ENCODE data around the gene TBC1D22A. TPM values are rescaled to one million over a fixed set of nuclear protein-coding genes. Genes with fewer than 3 reads are reported as not detected.

TBC1D22A gene
- total RNA-seq, 1 donor from 2014 or later: 14.3 TPM

GRCh38 chr22:46798366-46799350 lies 36.2 kb downstream of the TBC1D22A start:
- no peak overlapping the region for H3K27ac Mint-ChIP-seq (ENCODE audit: unreplicated experiment)
- DNase-seq (ENCODE audit: low read depth, low spot score): peak; percentile 90

DNA sequence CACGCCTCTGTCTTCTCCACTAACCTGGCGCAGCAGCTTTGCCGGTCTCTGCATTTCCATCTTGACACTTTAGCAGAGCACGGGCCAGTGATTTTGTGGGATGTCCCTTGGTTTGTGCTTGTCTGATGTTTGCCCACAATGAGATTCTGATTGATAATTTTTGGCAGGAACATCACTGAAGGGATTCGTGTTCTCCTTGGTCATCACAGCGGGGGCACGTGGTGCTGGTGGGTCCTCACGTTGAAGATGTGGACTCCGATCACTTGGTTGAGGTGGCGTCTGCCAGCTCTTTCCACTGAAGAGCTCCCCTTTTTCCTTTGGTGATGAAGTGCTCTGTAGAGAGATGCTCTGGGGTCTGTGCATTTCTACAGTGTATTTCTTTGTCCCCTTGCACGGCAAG lies 37.2 kb downstream of the TBC1D22A start:
- TF ChIP-seq CTCF (conservative IDR thresholded peaks at IDR 0.05): no peak
- Mint-ChIP-seq H3K4me3 (no peak overlapping the region), H3K4me1 (peaks cover 17% of the 10 kb centered on the region), H3K36me3 (ENCODE audit: low read depth) (no peaks in the 10 kb centered on the region), H3K9me3 (no peaks in the 10 kb centered on the region), H3K27me3 (ENCODE audit: low read depth) (no peaks in the 10 kb centered on the region), H3K27ac (ENCODE audit: unreplicated experiment) (no peak overlapping the region)
- DNase-seq (ENCODE audit: low read depth, low spot score): no peak

More at GRCh38 chr22:46798366-46799350, 36.2 kb downstream of the TBC1D22A start:
- H3K4me3 Mint-ChIP-seq: no peak overlapping the region
- peaks cover 17% of the 10 kb centered on the region for H3K4me1 Mint-ChIP-seq
- no peaks in the 10 kb centered on the region for H3K9me3 Mint-ChIP-seq
- peak; percentile 91 for TF ChIP-seq CTCF (conservative IDR thresholded peaks at IDR 0.05)
- H3K36me3 Mint-ChIP-seq (ENCODE audit: low read depth): no peaks in the 10 kb centered on the region
- no peaks in the 10 kb centered on the region for H3K27me3 Mint-ChIP-seq (ENCODE audit: low read depth)

DNA sequence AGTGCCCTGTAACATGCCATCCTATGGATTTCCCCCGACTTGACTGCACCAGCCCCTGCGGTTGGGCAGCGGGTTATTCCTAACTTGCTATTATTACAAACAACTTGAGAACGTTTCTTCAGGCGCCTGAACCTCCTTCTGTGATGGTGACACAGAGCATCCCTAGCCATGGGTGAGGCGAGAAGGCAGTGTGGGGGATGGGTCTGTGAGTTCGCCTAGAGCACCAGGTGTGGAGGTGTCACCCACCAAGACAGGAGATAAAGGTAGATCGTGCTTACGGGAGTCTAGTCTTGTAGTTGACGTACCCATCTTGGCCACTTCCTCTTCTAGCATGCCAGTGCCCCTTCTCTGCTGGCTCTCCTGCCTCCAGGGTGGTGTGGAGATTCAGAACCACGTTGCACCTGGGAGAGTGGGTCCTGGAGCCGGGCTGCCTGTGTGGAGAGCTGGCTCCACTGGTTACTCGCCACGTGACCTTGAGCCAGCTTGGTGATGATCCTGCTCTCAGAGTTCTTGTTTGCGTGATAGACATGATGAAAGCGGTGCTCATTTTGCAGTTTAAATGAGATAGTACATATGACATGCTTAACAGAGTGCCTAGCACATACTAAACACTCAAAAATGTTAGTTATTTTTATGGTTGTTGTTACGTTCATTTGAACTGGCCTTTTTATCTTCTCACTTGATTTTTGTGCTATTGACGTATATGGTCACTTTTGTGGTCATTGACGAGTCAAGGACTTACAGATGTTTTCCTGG lies 37.8 kb downstream of the TBC1D22A start:
- no peaks in the 10 kb centered on the region for H3K27me3 Mint-ChIP-seq (ENCODE audit: low read depth)
- peaks cover 17% of the 10 kb centered on the region for H3K4me1 Mint-ChIP-seq
- no peaks in the 10 kb centered on the region for H3K9me3 Mint-ChIP-seq
- no peaks in the 10 kb centered on the region for H3K36me3 Mint-ChIP-seq (ENCODE audit: low read depth)
- H3K27ac Mint-ChIP-seq (ENCODE audit: unreplicated experiment): no peak overlapping the region
- no peak overlapping the region for H3K4me3 Mint-ChIP-seq
- DNase-seq (ENCODE audit: low read depth, low spot score): no peak
- no peak for TF ChIP-seq CTCF (conservative IDR thresholded peaks at IDR 0.05)

GRCh38 chr22:46801331-46801811 lies 38.9 kb downstream of the TBC1D22A start:
- H3K27ac Mint-ChIP-seq (ENCODE audit: unreplicated experiment): no peak overlapping the region
- no peaks in the 10 kb centered on the region for H3K36me3 Mint-ChIP-seq (ENCODE audit: low read depth)
- DNase-seq (ENCODE audit: low read depth, low spot score): no peak
- H3K9me3 Mint-ChIP-seq: no peaks in the 10 kb centered on the region
- peaks cover 17% of the 10 kb centered on the region for H3K4me1 Mint-ChIP-seq
- no peak for TF ChIP-seq CTCF (conservative IDR thresholded peaks at IDR 0.05)
- H3K27me3 Mint-ChIP-seq (ENCODE audit: low read depth): no peaks in the 10 kb centered on the region
- no peak overlapping the region for H3K4me3 Mint-ChIP-seq

GRCh38 chr22:46801826-46802607 lies 39.6 kb downstream of the TBC1D22A start:
- Mint-ChIP-seq H3K4me1 (peaks cover 17% of the 10 kb centered on the region), H3K27ac (ENCODE audit: unreplicated experiment) (peak overlapping the region; percentile 73), H3K9me3 (no peaks in the 10 kb centered on the region), H3K36me3 (ENCODE audit: low read depth) (peaks cover 6% of the 10 kb centered on the region), H3K4me3 (no peak overlapping the region), H3K27me3 (ENCODE audit: low read depth) (no peaks in the 10 kb centered on the region)
- TF ChIP-seq CTCF (conservative IDR thresholded peaks at IDR 0.05): no peak
- DNase-seq (ENCODE audit: low read depth, low spot score): no peak

All from neural crest cell (in vitro differentiated cells).